Uterus (tissue), 4 donors: ENCODE results near the gene CHRNE. TPM values are rescaled to one million over a fixed set of nuclear protein-coding genes. Genes with fewer than 3 reads are reported as not detected.
"Not testable (repeated sequence)": the region's sequence is repeated elsewhere in the genome, so short reads cannot be mapped to it uniquely, and the experiment has no call there.

ENCODE experiments used
- DNase-seq, 2 donors: peaks; one replicate each; pipeline ENCODE4 v3.0.0-alpha.2; 2019 to 2020
- H3K27ac ChIP-seq, 2 donors: fragments of 200-600 bp; sonication (generic); 1 replicate in 1 of 2; 2 replicates in 1 of 2; pipeline ENCODE4 v1.5.1; 2016 to 2018
- H3K27me3 ChIP-seq, 2 donors: fragments of 200-600 bp; sonication (generic); one replicate each; pipeline ENCODE4 v1.5.1; 2018 to 2019; ENCODE audit warnings: control low read depth in 1 of 2
- H3K36me3 ChIP-seq, 2 donors: fragments of 200-600 bp; sonication (generic); one replicate each; pipeline ENCODE4 v1.5.1; 2019; ENCODE audit warnings: control low read depth in 1 of 2
- H3K4me1 ChIP-seq, 2 donors: fragments of 200-600 bp; sonication (generic); one replicate each; pipeline ENCODE4 v1.5.1; 2018 to 2019; ENCODE audit warnings: control low read depth in 1 of 2
- H3K4me3 ChIP-seq, 2 donors: fragments of 200-600 bp; sonication (generic); 1 replicate in 1 of 2; 2 replicates in 1 of 2; pipeline ENCODE4 v1.5.1; 2018 to 2019; ENCODE audit warnings: mild to moderate bottlenecking in 1 of 2
- H3K9me3 ChIP-seq, 2 donors: fragments of 200-600 bp; sonication (generic); one replicate each; pipeline ENCODE4 v1.5.1; 2019; ENCODE audit warnings: control low read depth in 1 of 2
- CTCF ChIP-seq, 4 experiments: fragments of 200-600 bp in 2 of 4; fragments of 450-650 bp in 2 of 4; sonication (generic) in 2 of 4; IDR thresholded peaks; one replicate each; pipeline ENCODE4 v1.5.1; 2016 to 2019; ENCODE audit warnings: antibody characterized with exemption in 4 of 4, mild to moderate bottlenecking in 2 of 4, moderate library complexity in 1 of 4
- POLR2A ChIP-seq, 2 donors: fragments of 450-650 bp; IDR thresholded peaks; one replicate each; pipeline ENCODE4 v1.6.1; 2016; ENCODE audit warnings: antibody characterized with exemption in 2 of 2, mild to moderate bottlenecking in 1 of 2, moderate library complexity in 1 of 2
- intact Hi-C: fragments of 100-400 bp; cut with DNase I; formaldehyde crosslinking; loops from one replicate; pipeline ENCODE4 v1.15.1; 2023; ENCODE audit warnings: low total_unique reads
- total RNA-seq, 4 donors: library from RNA; depleted of rRNA in 3 of 4; stranded (reverse); fragments of >200 nt in 3 of 4; gene quantifications; one replicate each; pipeline versions ENCODE4 v1.1.0 to v1.2.4, GENCODE V29; 2014 to 2023
- donor health status: DM: yes; HTN: yes; CAD: no.

The CHRNE gene
- total RNA-seq, 4 donors from 2014 or later = 0.79 to 0.83 TPM; not detected in 2

GRCh38 chr17:4858882-4859260 lies 44.0 kb downstream of the CHRNE start:
- intact Hi-C loops = no loop called here
- peak overlapping the region; percentile 24 to 55 for H3K27ac ChIP-seq

GRCh38 chr17:4858068-4858881 lies 44.6 kb downstream of the CHRNE start:
- Histone ChIP-seq H3K36me3 (no peaks in the 10 kb centered on the region), H3K27ac (peak overlapping the region; percentile 47 to 74), H3K9me3 (no peaks in the 10 kb centered on the region), H3K4me1 (peaks cover 0 to 5% of the 10 kb centered on the region in 2 donors), H3K4me3 (no peak overlapping the region), H3K27me3 (no peaks in the 10 kb centered on the region)
- intact Hi-C loops = no loop called here
- DNase-seq = peak in 1 of 2 donors; percentile 39
- TF ChIP-seq POLR2A (IDR thresholded peaks at IDR 0.05) = no peak

More at GRCh38 chr17:4858882-4859260, 44.0 kb downstream of the CHRNE start:
- Histone ChIP-seq H3K36me3 (no peaks in the 10 kb centered on the region), H3K27me3 (no peaks in the 10 kb centered on the region), H3K9me3 (no peaks in the 10 kb centered on the region), H3K4me1 (peaks cover 0 to 5% of the 10 kb centered on the region in 2 donors), H3K4me3 (no peak overlapping the region)
- DNase-seq = peak in 1 of 2 donors; percentile 43
- no peak for TF ChIP-seq CTCF (IDR thresholded peaks at IDR 0.05)

GRCh38 chr17:4857347-4857746 lies 45.6 kb downstream of the CHRNE start:
- H3K4me3 ChIP-seq, DNase-seq, intact Hi-C loops, H3K27me3 ChIP-seq, H3K9me3 ChIP-seq, H3K36me3 ChIP-seq, H3K4me1 ChIP-seq: not testable (repeated sequence)
- peak overlapping the region; percentile 47 to 74 for H3K27ac ChIP-seq

GRCh38 chr17:4856937-4857314 lies 46.0 kb downstream of the CHRNE start:
- Histone ChIP-seq H3K9me3 (no peaks in the 10 kb centered on the region), H3K4me1 (peaks cover 0 to 5% of the 10 kb centered on the region in 2 donors), H3K36me3 (no peaks in the 10 kb centered on the region), H3K27ac (no peak overlapping the region), H3K4me3 (no peak overlapping the region), H3K27me3 (no peaks in the 10 kb centered on the region)
- no peak for DNase-seq
- no peak for TF ChIP-seq POLR2A (IDR thresholded peaks at IDR 0.05)
- no peak for TF ChIP-seq CTCF (IDR thresholded peaks at IDR 0.05)
- intact Hi-C loops = no loop called here

GRCh38 chr17:4856271-4856936 lies 46.5 kb downstream of the CHRNE start:
- Histone ChIP-seq H3K36me3 (no peaks in the 10 kb centered on the region), H3K4me3 (no peak overlapping the region), H3K9me3 (no peaks in the 10 kb centered on the region), H3K27me3 (no peaks in the 10 kb centered on the region), H3K27ac (peak overlapping the region in 1 of 2 donors; percentile 21), H3K4me1 (peaks cover 0 to 5% of the 10 kb centered on the region in 2 donors)
- intact Hi-C loops = no loop called here
- no peak for TF ChIP-seq POLR2A (IDR thresholded peaks at IDR 0.05)
- no peak for TF ChIP-seq CTCF (IDR thresholded peaks at IDR 0.05)
- DNase-seq = no peak

GRCh38 chr17:4854111-4854681 lies 48.7 kb downstream of the CHRNE start:
- peak overlapping the region in 1 of 2 donors; percentile 27 for H3K27ac ChIP-seq
- no peak overlapping the region for H3K4me3 ChIP-seq
- DNase-seq = no peak
- H3K9me3 ChIP-seq = no peaks in the 10 kb centered on the region
- no peaks in the 10 kb centered on the region for H3K36me3 ChIP-seq
- intact Hi-C loops = no loop called here
- H3K27me3 ChIP-seq = no peaks in the 10 kb centered on the region
- peaks cover 0 to 5% of the 10 kb centered on the region in 2 donors for H3K4me1 ChIP-seq
- TF ChIP-seq CTCF (IDR thresholded peaks at IDR 0.05) = no peak
- TF ChIP-seq POLR2A (IDR thresholded peaks at IDR 0.05) = no peak
